HG02588 (cell line): ENCODE results near the gene MS4A2.
"Not testable (repeated sequence)": the region's sequence is repeated elsewhere in the genome, so short reads cannot be mapped to it uniquely, and the experiment has no call there.

Experiments
- ATAC-seq: cut with Tn5 transposase; IDR thresholded peaks from one replicate; pipeline ENCODE4 v1.9.1; 2021; ENCODE audit warnings: mild to moderate bottlenecking, moderate library complexity; ENCODE audit not compliant: unreplicated experiment

Gene MS4A2

GRCh38 chr11:60088364-60088763 is at the start of gene MS4A2:
MS4A2 (plus strand) TSS chr11:60088664; CDS start chr11:60088766, 102 bp downstream.
- no peak for ATAC-seq

- ATAC-seq, result no peak
Measured at GRCh38 chr11:60040109-60040508, 48.4 kb upstream of the MS4A2 start, which contains the start of gene OOSP2. OOSP2 (plus strand) TSS chr11:60040409; CDS start chr11:60040460, 51 bp downstream.

GRCh38 chr11:60050422-60050821 is 38.0 kb upstream of the MS4A2 start:
- not testable (repeated sequence) for ATAC-seq

- not testable (repeated sequence) for ATAC-seq
Measured at GRCh38 chr11:60050839-60051238, 37.6 kb upstream of the MS4A2 start.

- no peak for ATAC-seq
Measured at GRCh38 chr11:60056349-60056969, 32.0 kb upstream of the MS4A2 start, which contains the start of gene MS4A3. MS4A3 (plus strand) TSS chr11:60056665; CDS start chr11:60061161, 4,496 bp downstream.

- no peak for ATAC-seq
Measured at GRCh38 chr11:60059052-60059451, 29.4 kb upstream of the MS4A2 start.

GRCh38 chr11:60059521-60060240 is 28.8 kb upstream of the MS4A2 start:
- ATAC-seq, result no peak

- ATAC-seq, result no peak
Measured at GRCh38 chr11:60064111-60064510, 24.4 kb upstream of the MS4A2 start.

- ATAC-seq, result no peak
Measured at GRCh38 chr11:60065801-60066200, 22.7 kb upstream of the MS4A2 start.

- ATAC-seq, result no peak
Measured at GRCh38 chr11:60069450-60069849, 19.0 kb upstream of the MS4A2 start.

- ATAC-seq, result not testable (repeated sequence)
Measured at GRCh38 chr11:60071644-60072043, 16.8 kb upstream of the MS4A2 start.

- ATAC-seq, result no peak
Measured at GRCh38 chr11:60077216-60077817, 11.1 kb upstream of the MS4A2 start.

GRCh38 chr11:60077981-60078380 is 10.5 kb upstream of the MS4A2 start:
- ATAC-seq, result no peak

- ATAC-seq, result no peak
Measured at GRCh38 chr11:60078745-60079144, 9.7 kb upstream of the MS4A2 start.

- no peak for ATAC-seq
Measured at GRCh38 chr11:60080535-60080934, 7.9 kb upstream of the MS4A2 start.

GRCh38 chr11:60084631-60085273 is 3.7 kb upstream of the MS4A2 start:
- no peak for ATAC-seq

GRCh38 chr11:60085909-60086308 is 2.6 kb upstream of the MS4A2 start:
- no peak for ATAC-seq

- no peak for ATAC-seq
Measured at GRCh38 chr11:60087239-60087638, 1.2 kb upstream of the MS4A2 start.

GRCh38 chr11:60095477-60096120 is 7.1 kb downstream of the MS4A2 start:
- ATAC-seq, result no peak

GRCh38 chr11:60097189-60097588 is 8.7 kb downstream of the MS4A2 start:
- no peak for ATAC-seq

- no peak for ATAC-seq
Measured at GRCh38 chr11:60098508-60098907, 10.0 kb downstream of the MS4A2 start.
